HUES48 (cell line): ENCODE data around the gene TLR4.

Source experiments
- H3K27ac ChIP-seq: one replicate; pipeline ENCODE4 v1.7.0; 2013; ENCODE audit warnings: low read depth, low read length, inconsistent platforms
- H3K27me3 ChIP-seq: 2 replicates; pipeline ENCODE4 v1.6.1; 2013; ENCODE audit warnings: mild to moderate bottlenecking, low read length; ENCODE audit not compliant: control insufficient read depth, insufficient read depth
- H3K36me3 ChIP-seq: 2 replicates; pipeline ENCODE4 v1.6.1; 2013; ENCODE audit warnings: low read length; ENCODE audit not compliant: control insufficient read depth, insufficient read depth
- H3K4me1 ChIP-seq: 2 replicates; pipeline ENCODE4 v1.6.1; 2013; ENCODE audit warnings: mild to moderate bottlenecking, low read length; ENCODE audit not compliant: control insufficient read depth, insufficient read depth
- H3K4me3 ChIP-seq: 2 replicates; pipeline ENCODE4 v1.5.1; 2013; ENCODE audit warnings: mild to moderate bottlenecking, low read depth, low read length
- H3K9ac ChIP-seq: 2 replicates; pipeline ENCODE4 v1.6.1; 2013; ENCODE audit warnings: mild to moderate bottlenecking, low read depth, low read length, moderate library complexity
- H3K9me3 ChIP-seq: 2 replicates; pipeline ENCODE4 v1.6.1; 2013; ENCODE audit warnings: low read length; ENCODE audit not compliant: control insufficient read depth, insufficient read depth

The TLR4 gene

DNA sequence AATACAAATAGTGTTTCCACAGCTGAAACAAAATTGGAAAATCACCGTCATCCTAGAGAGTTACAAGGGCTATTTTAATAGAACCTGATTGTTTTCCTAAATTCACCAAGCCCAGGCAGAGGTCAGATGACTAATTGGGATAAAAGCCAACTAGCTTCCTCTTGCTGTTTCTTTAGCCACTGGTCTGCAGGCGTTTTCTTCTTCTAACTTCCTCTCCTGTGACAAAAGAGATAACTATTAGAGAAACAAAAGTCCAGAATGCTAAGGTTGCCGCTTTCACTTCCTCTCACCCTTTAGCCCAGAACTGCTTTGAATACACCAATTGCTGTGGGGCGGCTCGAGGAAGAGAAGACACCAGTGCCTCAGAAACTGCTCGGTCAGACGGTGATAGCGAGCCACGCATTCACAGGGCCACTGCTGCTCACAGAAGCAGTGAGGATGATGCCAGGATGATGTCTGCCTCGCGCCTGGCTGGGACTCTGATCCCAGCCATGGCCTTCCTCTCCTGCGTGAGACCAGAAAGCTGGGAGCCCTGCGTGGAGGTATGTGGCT lies at the start of gene TLR4:
TLR4 (plus strand) TSS at position 380 of the 552 bp plus-strand sequence; CDS start at position 450, 70 bp downstream.
- no peak within 1 kb of the TSS for H3K9ac ChIP-seq
- H3K4me1 ChIP-seq = peaks cover 14% of the 10 kb centered on the region
- H3K36me3 ChIP-seq = no peaks in the 10 kb centered on the region
- H3K27me3 ChIP-seq = no peaks in the 10 kb centered on the region
- H3K4me3 ChIP-seq = no peak within 1 kb of the TSS
- no peaks in the 10 kb centered on the region for H3K9me3 ChIP-seq
- H3K27ac ChIP-seq = peak within 1 kb of the TSS; percentile 50

DNA sequence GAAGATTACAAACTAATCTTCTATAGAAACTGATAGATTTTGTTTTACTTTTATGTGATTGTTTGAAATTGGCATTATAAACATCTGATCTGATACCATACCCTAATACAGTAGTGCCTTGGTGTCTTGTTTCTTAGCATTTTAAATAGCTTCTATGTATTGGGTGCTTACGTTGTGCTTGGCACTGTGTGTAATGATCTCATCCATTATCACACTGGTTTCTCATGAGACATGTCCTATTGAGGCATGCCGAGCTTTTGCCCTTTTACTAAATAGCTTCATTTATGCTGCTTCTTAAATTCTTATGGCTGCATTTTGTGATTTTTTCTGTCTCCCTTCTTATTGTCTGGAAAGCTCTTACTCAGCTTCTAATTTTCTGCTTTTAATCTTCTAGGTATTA lies 48.2 kb upstream of the TLR4 start:
- H3K36me3 ChIP-seq = no peaks in the 10 kb centered on the region
- H3K9ac ChIP-seq = no peak overlapping the region
- H3K27ac ChIP-seq = no peak overlapping the region
- no peaks in the 10 kb centered on the region for H3K9me3 ChIP-seq
- no peak overlapping the region for H3K4me3 ChIP-seq
- H3K4me1 ChIP-seq = no peaks in the 10 kb centered on the region
- no peaks in the 10 kb centered on the region for H3K27me3 ChIP-seq

DNA sequence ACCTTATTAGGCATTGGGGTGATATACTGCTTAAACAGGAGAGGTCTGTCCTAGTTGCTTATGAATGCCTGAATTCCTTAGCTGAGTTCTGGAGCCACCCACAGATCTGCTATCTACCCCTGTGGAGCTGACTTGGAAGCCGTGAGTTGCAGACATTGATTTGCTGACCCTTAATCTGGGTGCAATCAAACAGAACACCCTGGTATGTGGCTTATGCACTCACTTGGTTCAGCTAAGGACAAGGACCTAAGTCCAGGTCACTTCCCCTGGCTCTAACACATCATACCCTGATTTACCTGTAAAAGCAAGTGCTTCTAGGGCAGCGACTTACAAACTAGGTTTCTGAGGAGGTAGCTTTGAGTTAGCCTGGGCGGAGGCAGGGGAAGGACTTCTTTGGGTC lies 41.6 kb upstream of the TLR4 start:
- no peaks in the 10 kb centered on the region; the same call in 1 of the 2 replicates for H3K4me1 ChIP-seq

DNA sequence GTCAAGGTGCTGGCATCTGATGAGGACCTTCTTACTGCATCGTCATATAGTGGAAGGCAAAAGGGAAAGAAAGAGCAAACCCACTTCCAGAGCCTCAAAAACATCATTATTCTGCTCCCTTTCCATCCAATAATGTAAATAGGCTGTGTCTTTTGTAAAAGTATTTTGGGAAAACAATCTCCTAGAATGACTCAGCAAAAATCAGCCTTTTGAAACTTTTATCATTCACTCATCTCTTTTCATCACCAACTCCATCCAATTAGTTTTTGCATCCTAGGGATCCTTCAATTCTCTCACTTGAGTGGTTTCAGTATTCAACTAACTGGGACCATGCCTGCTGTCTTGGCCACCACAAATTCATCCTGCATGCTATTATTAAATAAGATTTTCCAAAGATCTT lies 39.8 kb upstream of the TLR4 start:
- no peaks in the 10 kb centered on the region for H3K9me3 ChIP-seq
- H3K9ac ChIP-seq = no peak overlapping the region
- H3K36me3 ChIP-seq = no peaks in the 10 kb centered on the region

More for the DNA sequence above, 41.6 kb upstream of the TLR4 start:
- Histone ChIP-seq H3K9me3 (no peaks in the 10 kb centered on the region), H3K36me3 (no peaks in the 10 kb centered on the region), H3K4me3 (no peak overlapping the region), H3K27me3 (no peaks in the 10 kb centered on the region), H3K9ac (no peak overlapping the region), H3K27ac (no peak overlapping the region)

DNA sequence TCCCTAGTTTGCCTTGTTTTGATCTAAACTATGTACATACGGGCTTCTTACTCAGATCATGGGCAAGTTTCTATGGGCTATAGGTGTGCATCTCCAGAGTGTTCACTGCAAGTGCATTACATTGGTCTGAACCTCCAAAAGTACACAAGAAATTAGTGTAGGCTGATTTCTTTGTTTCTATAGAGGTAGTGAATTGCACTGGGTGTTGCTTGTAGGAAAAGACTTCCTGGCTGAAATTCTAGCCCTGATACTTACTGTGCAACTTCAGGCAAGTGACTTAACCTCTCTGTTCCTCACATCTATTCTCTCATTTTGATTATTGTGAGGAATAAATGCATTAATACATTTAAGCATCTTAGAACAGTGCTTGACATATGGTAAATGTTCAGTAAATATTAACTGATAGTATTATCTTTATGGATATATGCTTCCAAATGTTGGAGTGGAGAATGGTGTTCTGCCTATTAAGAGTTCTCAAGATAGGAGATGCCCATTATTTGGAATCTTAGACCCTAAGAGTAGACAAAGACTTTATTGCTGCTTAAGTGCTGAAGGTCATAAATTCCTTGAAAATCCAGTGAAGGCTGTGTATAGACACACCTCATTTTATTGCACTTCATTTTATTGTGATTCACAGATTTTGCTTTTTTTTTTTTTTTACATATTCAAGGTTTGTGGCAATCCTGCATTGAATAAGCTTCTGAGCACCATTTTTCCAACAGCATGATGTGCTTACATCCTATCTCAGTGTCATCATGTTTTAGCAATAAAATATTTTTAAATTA lies 38.4 kb upstream of the TLR4 start:
- H3K27ac ChIP-seq = no peak overlapping the region
- no peak overlapping the region for H3K9ac ChIP-seq
- no peaks in the 10 kb centered on the region for H3K36me3 ChIP-seq

More for the DNA sequence above, 39.8 kb upstream of the TLR4 start:
- no peak overlapping the region for H3K27ac ChIP-seq
- H3K4me3 ChIP-seq = no peak overlapping the region
- no peaks in the 10 kb centered on the region; the same call in 1 of the 2 replicates for H3K4me1 ChIP-seq
- no peaks in the 10 kb centered on the region for H3K27me3 ChIP-seq

DNA sequence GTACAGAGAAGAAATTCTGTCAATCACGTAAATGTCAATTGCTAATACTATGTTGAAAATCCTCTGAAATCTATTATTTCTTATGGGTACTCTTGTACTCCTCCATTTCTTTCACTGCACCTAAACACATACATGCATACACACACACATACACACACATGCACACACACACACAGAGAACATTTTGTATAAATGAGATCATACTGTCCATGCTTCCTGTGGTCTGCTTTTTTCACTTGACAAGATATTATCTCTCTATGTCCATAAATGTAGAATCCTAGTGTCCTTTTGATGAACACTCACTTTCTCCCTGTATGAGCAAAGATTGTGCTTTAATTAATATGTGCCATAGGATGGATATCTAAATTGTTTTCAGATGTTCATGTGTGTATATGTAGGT lies 32.7 kb upstream of the TLR4 start:
- Histone ChIP-seq H3K27ac (no peak overlapping the region), H3K27me3 (no peaks in the 10 kb centered on the region), H3K36me3 (no peaks in the 10 kb centered on the region), H3K4me3 (no peak overlapping the region), H3K9me3 (no peaks in the 10 kb centered on the region), H3K9ac (no peak overlapping the region), H3K4me1 (no peaks in the 10 kb centered on the region)

More for the DNA sequence above, 38.4 kb upstream of the TLR4 start:
- Histone ChIP-seq H3K4me3 (no peak overlapping the region), H3K27me3 (no peaks in the 10 kb centered on the region), H3K9me3 (no peaks in the 10 kb centered on the region), H3K4me1 (no peaks in the 10 kb centered on the region; the same call in 1 of the 2 replicates)

DNA sequence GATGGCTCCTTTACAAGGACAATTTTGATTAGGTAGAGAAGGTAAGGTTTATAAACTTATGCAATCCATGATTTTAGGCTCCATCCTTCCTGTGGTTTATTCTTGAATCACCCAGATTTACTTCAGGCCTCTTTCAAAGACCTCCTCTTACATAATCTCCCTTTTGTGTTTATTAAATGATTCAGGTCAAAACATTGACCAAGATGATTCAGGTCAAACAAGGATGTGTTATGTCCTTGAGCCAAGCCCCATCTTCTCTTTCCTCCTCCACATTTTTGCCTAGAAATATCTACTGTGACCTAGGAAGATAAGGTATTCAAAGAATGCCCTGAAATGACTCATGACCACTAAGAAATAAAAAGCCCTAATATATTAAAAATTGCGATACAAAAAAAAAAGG lies 31.8 kb upstream of the TLR4 start:
- H3K4me1 ChIP-seq = no peaks in the 10 kb centered on the region
- no peak overlapping the region for H3K4me3 ChIP-seq
- no peak overlapping the region for H3K27ac ChIP-seq
- no peaks in the 10 kb centered on the region for H3K36me3 ChIP-seq
- H3K9me3 ChIP-seq = no peaks in the 10 kb centered on the region
- no peaks in the 10 kb centered on the region for H3K27me3 ChIP-seq
- no peak overlapping the region for H3K9ac ChIP-seq

DNA sequence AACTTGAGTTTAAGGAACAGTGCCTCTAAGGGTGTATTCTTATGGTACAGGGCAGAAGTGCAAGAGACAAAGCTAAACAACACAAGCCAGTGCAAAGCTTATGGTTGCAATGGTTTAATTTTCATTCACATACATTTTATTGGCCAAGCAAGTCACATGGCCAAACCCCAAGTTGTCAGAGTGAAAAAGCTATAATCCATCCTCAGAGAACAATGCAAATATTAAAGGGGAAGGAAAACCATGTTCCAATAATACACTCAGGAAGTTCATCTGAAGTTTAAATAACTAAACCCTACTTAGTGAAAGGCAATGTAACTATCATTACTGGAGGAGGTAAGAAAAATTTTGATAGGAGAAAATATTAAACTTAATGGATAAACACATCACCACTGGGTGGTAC lies 26.6 kb upstream of the TLR4 start:
- Histone ChIP-seq H3K9me3 (no peaks in the 10 kb centered on the region), H3K36me3 (no peaks in the 10 kb centered on the region), H3K27me3 (no peaks in the 10 kb centered on the region), H3K4me3 (no peak overlapping the region), H3K27ac (no peak overlapping the region), H3K9ac (no peak overlapping the region), H3K4me1 (no peaks in the 10 kb centered on the region)

DNA sequence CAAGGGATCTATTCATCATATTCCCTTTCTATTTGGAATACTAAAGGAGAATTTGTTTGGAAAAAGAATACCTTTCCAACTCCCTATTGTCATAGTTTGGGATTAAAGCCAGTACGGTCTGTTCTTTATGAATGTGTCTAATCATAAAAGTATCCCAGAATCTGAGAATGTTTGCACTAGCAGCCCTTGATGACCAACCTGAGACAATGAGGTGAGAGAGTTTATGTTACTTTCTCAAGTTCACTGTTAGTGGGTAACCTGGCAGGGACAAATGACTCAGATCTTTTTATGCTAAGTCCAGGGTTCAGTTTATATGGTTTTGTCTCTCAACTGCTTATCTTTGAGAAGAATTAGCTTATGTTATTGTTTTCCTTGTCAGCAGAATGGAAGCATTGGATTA lies 25.3 kb upstream of the TLR4 start:
- no peaks in the 10 kb centered on the region for H3K4me1 ChIP-seq
- H3K9me3 ChIP-seq = no peaks in the 10 kb centered on the region
- no peak overlapping the region for H3K9ac ChIP-seq
- H3K27me3 ChIP-seq = no peaks in the 10 kb centered on the region
- H3K36me3 ChIP-seq = no peaks in the 10 kb centered on the region
- H3K4me3 ChIP-seq = no peak overlapping the region
- no peak overlapping the region for H3K27ac ChIP-seq

DNA sequence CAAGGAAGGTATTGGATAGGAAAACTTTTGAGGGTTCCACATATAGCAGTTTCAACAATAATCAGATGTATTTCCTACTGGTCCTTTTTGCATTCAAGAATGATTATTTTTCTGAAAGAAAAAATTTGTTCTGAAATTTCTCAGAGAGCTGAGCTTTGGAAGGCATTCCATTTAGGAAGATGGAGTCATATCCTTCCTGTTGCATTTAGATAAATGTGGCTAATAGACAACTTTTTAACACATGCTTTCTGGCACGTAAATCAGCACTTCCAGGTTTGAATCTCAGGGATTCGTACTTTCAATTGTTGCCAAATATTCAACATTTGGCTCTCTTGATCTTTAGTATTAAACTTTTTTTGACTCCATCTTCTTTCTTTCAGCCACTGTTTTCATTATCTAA lies 24.8 kb upstream of the TLR4 start:
- Histone ChIP-seq H3K9ac (no peak overlapping the region), H3K36me3 (no peaks in the 10 kb centered on the region), H3K27me3 (no peaks in the 10 kb centered on the region), H3K27ac (no peak overlapping the region), H3K4me1 (no peaks in the 10 kb centered on the region), H3K4me3 (no peak overlapping the region), H3K9me3 (no peaks in the 10 kb centered on the region)

DNA sequence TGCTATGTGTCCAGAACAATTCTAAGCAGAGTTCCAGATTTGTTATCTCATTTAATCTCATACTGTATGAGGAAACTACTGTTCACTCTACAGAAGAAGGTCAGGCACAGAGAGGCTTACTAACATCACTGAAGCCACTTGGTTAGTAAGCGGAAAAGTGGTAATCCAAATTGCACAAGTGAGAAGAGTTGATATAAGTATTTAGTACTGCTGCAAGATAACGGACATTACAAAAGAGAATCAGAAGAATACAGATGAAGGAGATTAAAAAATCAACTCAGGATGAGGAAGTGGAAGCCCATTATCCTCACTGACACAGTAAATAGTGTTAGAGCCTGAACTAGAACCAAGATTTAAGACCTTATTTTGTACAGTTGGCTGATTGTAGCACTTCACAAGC lies 22.3 kb upstream of the TLR4 start:
- H3K4me3 ChIP-seq = no peak overlapping the region
- H3K9ac ChIP-seq = no peak overlapping the region
- H3K36me3 ChIP-seq = no peaks in the 10 kb centered on the region
- no peak overlapping the region for H3K27ac ChIP-seq
- no peaks in the 10 kb centered on the region for H3K27me3 ChIP-seq
- H3K4me1 ChIP-seq = no peaks in the 10 kb centered on the region
- H3K9me3 ChIP-seq = no peaks in the 10 kb centered on the region
